RWPE1 (cell line): ENCODE measurements around the gene IPCEF1.
"Not testable (repeated sequence)": the region's sequence is repeated elsewhere in the genome, so short reads cannot be mapped to it uniquely, and the experiment has no call there.

Experiments
- CTCF ChIA-PET: fragments of 350-600 bp; sonication (Branson Sonifier 250); formaldehyde crosslinking; extraction: SDS; loops from one replicate; lab custom pipeline; 2021; lab: Yijun Ruan, JAX
- POLR2A ChIA-PET: fragments of 400-600 bp; formaldehyde crosslinking; extraction: SDS; loops from one replicate; lab custom pipeline; 2020; ENCODE audit warnings: antibody characterized with exemption; ENCODE audit not compliant: low non-redundant PET; lab: Yijun Ruan, JAX
- DNase-seq: peaks from one replicate; pipeline ENCODE4 v3.0.0; 2012; ENCODE audit warnings: low spot score
- H3K27ac ChIP-seq: fragments of 450-650 bp; 2 replicates; pipeline ENCODE4 v1.5.1; 2017
- CTCF ChIP-seq: fragments of 450-650 bp; conservative IDR thresholded peaks from 2 replicates; pipeline ENCODE4 v1.5.1; 2017; ENCODE audit warnings: low read depth, mild to moderate bottlenecking

Gene IPCEF1

GRCh38 chr6:154209555-154209954 is 147.0 kb downstream of the IPCEF1 start:
- ChIA-PET POLR2A (no interaction called here), CTCF (no interaction called here)
- DNase-seq: no peak
- TF ChIP-seq CTCF: no peak
- no peak overlapping the region for H3K27ac ChIP-seq

GRCh38 chr6:154206996-154207395 is 149.6 kb downstream of the IPCEF1 start:
- TF ChIP-seq CTCF: no peak
- DNase-seq: no peak
- ChIA-PET POLR2A (no interaction called here), CTCF (no interaction called here)
- no peak overlapping the region for H3K27ac ChIP-seq

DNA sequence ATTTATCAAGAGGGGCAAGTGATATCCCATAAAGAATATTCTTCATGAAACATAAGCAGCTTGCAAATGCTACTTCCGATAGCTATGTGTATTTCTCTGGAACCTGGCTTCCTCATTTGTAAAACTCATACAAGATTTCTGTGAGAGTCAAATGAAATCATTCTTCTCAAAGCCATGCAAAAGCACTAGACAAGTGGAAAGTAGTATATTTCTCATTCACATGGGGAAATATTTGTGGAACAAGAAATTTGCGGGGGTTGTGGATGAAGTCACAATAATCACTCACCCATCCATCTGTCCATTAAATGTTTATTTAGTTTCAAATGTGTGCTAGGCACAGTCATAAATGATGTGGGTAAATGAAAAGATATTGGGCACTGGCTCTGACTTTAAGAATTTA is 150.5 kb downstream of the IPCEF1 start:
- CTCF ChIA-PET: interaction anchor here (1.0 kb wide), 1 partner anchor 826 kb away, joined by 3 read pairs; no protein-coding TSS in a partner anchor
- no peak overlapping the region for H3K27ac ChIP-seq
- POLR2A ChIA-PET: no interaction called here
- no peak for DNase-seq
- TF ChIP-seq CTCF: no peak

DNA sequence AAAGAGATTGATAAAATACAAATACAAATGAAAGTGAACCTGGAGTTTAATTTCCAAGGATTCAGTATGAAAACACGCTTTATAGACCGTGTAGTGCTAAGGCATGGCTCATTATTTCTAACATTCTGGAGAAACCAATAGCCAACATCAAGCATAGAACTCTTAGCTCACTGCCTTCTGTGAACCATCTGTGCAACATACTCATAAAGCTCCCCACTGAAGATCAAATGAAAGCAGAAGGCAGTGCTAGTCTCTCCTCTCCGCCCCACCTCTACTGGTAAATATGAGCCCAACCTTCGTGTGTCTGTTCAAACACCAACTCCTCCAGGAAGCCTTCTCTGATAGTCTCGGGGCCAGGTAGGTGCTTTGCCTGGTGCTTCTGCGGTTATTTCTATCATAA is 153.6 kb downstream of the IPCEF1 start:
- H3K27ac ChIP-seq: no peak overlapping the region
- no peak for DNase-seq
- CTCF ChIA-PET: no interaction called here
- POLR2A ChIA-PET: no interaction called here
- TF ChIP-seq CTCF: no peak

GRCh38 chr6:154202339-154202738 is 154.3 kb downstream of the IPCEF1 start:
- H3K27ac ChIP-seq: no peak overlapping the region
- ChIA-PET CTCF (no interaction called here), POLR2A (no interaction called here)
- DNase-seq: no peak
- TF ChIP-seq CTCF: no peak

- POLR2A ChIA-PET, CTCF ChIA-PET, DNase-seq, H3K27ac ChIP-seq: not testable (repeated sequence)
Measured at GRCh38 chr6:154201688-154202087, 154.9 kb downstream of the IPCEF1 start.

DNA sequence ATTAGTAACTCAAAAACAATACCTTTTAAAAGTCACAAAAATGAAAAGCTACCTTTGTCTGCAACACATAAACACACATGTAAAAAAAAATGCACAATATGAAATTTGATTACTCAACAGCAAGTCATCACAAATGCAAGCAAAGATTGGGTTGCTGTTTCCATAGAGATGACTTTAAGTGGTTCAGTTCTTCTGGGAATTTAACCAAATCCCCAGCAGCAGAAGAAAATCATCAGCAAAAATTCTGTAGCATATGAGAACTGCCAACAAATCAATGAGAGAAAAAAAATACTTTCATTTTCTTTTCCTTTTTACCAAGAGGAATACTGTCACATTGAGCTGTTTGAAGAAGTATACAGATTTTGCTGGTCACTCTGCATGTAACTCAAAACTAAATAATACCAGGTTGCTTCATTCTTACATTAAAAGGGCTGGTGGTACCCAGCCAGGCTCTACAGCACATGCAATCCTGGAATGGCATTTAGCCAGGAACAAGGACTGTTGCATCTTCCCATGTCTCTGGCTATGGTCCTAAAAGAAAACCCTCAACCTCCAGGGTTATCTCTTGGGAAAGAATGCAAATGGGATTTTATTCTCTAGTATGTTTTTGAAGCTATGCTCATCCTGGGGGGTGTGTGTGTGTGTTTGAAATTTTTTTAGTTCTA is 159.3 kb downstream of the IPCEF1 start:
- DNase-seq: peak; percentile 13
- TF ChIP-seq CTCF: no peak
- ChIA-PET CTCF (interaction anchor here (0.7 kb wide), 1 partner anchor 195 kb away, joined by 3 read pairs; no protein-coding TSS in a partner anchor), POLR2A (no interaction called here)
- no peak overlapping the region for H3K27ac ChIP-seq
